ENCODE results near the gene ADK.
A peak's percentile ranks its signal among the peaks of the same experiment; 100 is the strongest.

Gene ADK

GRCh38 chr10:74227697-74228424, 76.8 kb downstream of the ADK start:
- Histone ChIP-seq H3K4me3 (ENCODE audit: insufficient read depth, low read depth, low read length, poor library complexity, severe bottlenecking) (no peak overlapping the region), H3K27ac (ENCODE audit: insufficient read depth, low read length, poor library complexity, severe bottlenecking) (peak overlapping the region; percentile 37), H3K9me3 (ENCODE audit: control insufficient read depth, low read length) (no peaks in the 10 kb centered on the region), H3K27me3 (replicated peaks; ENCODE audit: control insufficient read depth, insufficient read depth, low read length, poor library complexity, severe bottlenecking) (no peaks in the 10 kb centered on the region), H3K4me1 (ENCODE audit: control insufficient read depth, insufficient read depth, low read length, poor library complexity, severe bottlenecking) (peaks cover 4% of the 10 kb centered on the region), H3K36me3 (ENCODE audit: control insufficient read depth, insufficient read depth, low read length) (no peaks in the 10 kb centered on the region)
- DNase-seq: peak in 1 of 3 donors; percentile 3

GRCh38 chr10:74231375-74231774, 80.4 kb downstream of the ADK start:
- H3K27me3 ChIP-seq (replicated peaks; ENCODE audit: control insufficient read depth, insufficient read depth, low read length, poor library complexity, severe bottlenecking): no peaks in the 10 kb centered on the region
- no peak for DNase-seq
- H3K4me1 ChIP-seq (ENCODE audit: control insufficient read depth, insufficient read depth, low read length, poor library complexity, severe bottlenecking): peaks cover 4% of the 10 kb centered on the region
- no peak overlapping the region for H3K27ac ChIP-seq (ENCODE audit: insufficient read depth, low read length, poor library complexity, severe bottlenecking)
- no peak overlapping the region for H3K4me3 ChIP-seq (ENCODE audit: insufficient read depth, low read depth, low read length, poor library complexity, severe bottlenecking)
- H3K9me3 ChIP-seq (ENCODE audit: control insufficient read depth, low read length): no peaks in the 10 kb centered on the region
- no peaks in the 10 kb centered on the region for H3K36me3 ChIP-seq (ENCODE audit: control insufficient read depth, insufficient read depth, low read length)

- Histone ChIP-seq H3K36me3 (ENCODE audit: control insufficient read depth, insufficient read depth, low read length) (no peaks in the 10 kb centered on the region), H3K27me3 (replicated peaks; ENCODE audit: control insufficient read depth, insufficient read depth, low read length, poor library complexity, severe bottlenecking) (no peaks in the 10 kb centered on the region), H3K4me3 (ENCODE audit: insufficient read depth, low read depth, low read length, poor library complexity, severe bottlenecking) (no peak overlapping the region), H3K27ac (ENCODE audit: insufficient read depth, low read length, poor library complexity, severe bottlenecking) (no peak overlapping the region), H3K4me1 (ENCODE audit: control insufficient read depth, insufficient read depth, low read length, poor library complexity, severe bottlenecking) (peaks cover 4% of the 10 kb centered on the region), H3K9me3 (ENCODE audit: control insufficient read depth, low read length) (no peaks in the 10 kb centered on the region)
- DNase-seq: no peak
Measured at GRCh38 chr10:74233281-74233680, 82.3 kb downstream of the ADK start.

- H3K4me3 ChIP-seq (ENCODE audit: insufficient read depth, low read depth, low read length, poor library complexity, severe bottlenecking): no peak overlapping the region
- no peaks in the 10 kb centered on the region for H3K36me3 ChIP-seq (ENCODE audit: control insufficient read depth, insufficient read depth, low read length)
- H3K9me3 ChIP-seq (ENCODE audit: control insufficient read depth, low read length): no peaks in the 10 kb centered on the region
- H3K27ac ChIP-seq (ENCODE audit: insufficient read depth, low read length, poor library complexity, severe bottlenecking): no peak overlapping the region
- H3K27me3 ChIP-seq (replicated peaks; ENCODE audit: control insufficient read depth, insufficient read depth, low read length, poor library complexity, severe bottlenecking): no peaks in the 10 kb centered on the region
- H3K4me1 ChIP-seq (ENCODE audit: control insufficient read depth, insufficient read depth, low read length, poor library complexity, severe bottlenecking): no peaks in the 10 kb centered on the region
- no peak for DNase-seq
Measured at GRCh38 chr10:74234569-74234968, 83.5 kb downstream of the ADK start.

GRCh38 chr10:74238031-74238431, 87.0 kb downstream of the ADK start:
- no peaks in the 10 kb centered on the region for H3K9me3 ChIP-seq (ENCODE audit: control insufficient read depth, low read length)
- H3K27me3 ChIP-seq (replicated peaks; ENCODE audit: control insufficient read depth, insufficient read depth, low read length, poor library complexity, severe bottlenecking): no peaks in the 10 kb centered on the region
- H3K4me1 ChIP-seq (ENCODE audit: control insufficient read depth, insufficient read depth, low read length, poor library complexity, severe bottlenecking): no peaks in the 10 kb centered on the region
- DNase-seq: no peak
- H3K27ac ChIP-seq (ENCODE audit: insufficient read depth, low read length, poor library complexity, severe bottlenecking): no peak overlapping the region
- peaks cover 4% of the 10 kb centered on the region for H3K36me3 ChIP-seq (ENCODE audit: control insufficient read depth, insufficient read depth, low read length)
- H3K4me3 ChIP-seq (ENCODE audit: insufficient read depth, low read depth, low read length, poor library complexity, severe bottlenecking): no peak overlapping the region

GRCh38 chr10:74238516-74238915, 87.5 kb downstream of the ADK start:
- Histone ChIP-seq H3K27me3 (replicated peaks; ENCODE audit: control insufficient read depth, insufficient read depth, low read length, poor library complexity, severe bottlenecking) (no peaks in the 10 kb centered on the region), H3K27ac (ENCODE audit: insufficient read depth, low read length, poor library complexity, severe bottlenecking) (no peak overlapping the region), H3K36me3 (ENCODE audit: control insufficient read depth, insufficient read depth, low read length) (peaks cover 9% of the 10 kb centered on the region), H3K4me3 (ENCODE audit: insufficient read depth, low read depth, low read length, poor library complexity, severe bottlenecking) (no peak overlapping the region), H3K9me3 (ENCODE audit: control insufficient read depth, low read length) (no peaks in the 10 kb centered on the region), H3K4me1 (ENCODE audit: control insufficient read depth, insufficient read depth, low read length, poor library complexity, severe bottlenecking) (no peaks in the 10 kb centered on the region)
- DNase-seq: no peak

- no peaks in the 10 kb centered on the region for H3K4me1 ChIP-seq (ENCODE audit: control insufficient read depth, insufficient read depth, low read length, poor library complexity, severe bottlenecking)
- DNase-seq: no peak
- H3K27ac ChIP-seq (ENCODE audit: insufficient read depth, low read length, poor library complexity, severe bottlenecking): no peak overlapping the region
- H3K9me3 ChIP-seq (ENCODE audit: control insufficient read depth, low read length): no peaks in the 10 kb centered on the region
- H3K4me3 ChIP-seq (ENCODE audit: insufficient read depth, low read depth, low read length, poor library complexity, severe bottlenecking): no peak overlapping the region
- no peaks in the 10 kb centered on the region for H3K27me3 ChIP-seq (replicated peaks; ENCODE audit: control insufficient read depth, insufficient read depth, low read length, poor library complexity, severe bottlenecking)
- H3K36me3 ChIP-seq (ENCODE audit: control insufficient read depth, insufficient read depth, low read length): peaks cover 9% of the 10 kb centered on the region
Measured at GRCh38 chr10:74243067-74243466, 92.0 kb downstream of the ADK start.

- no peak overlapping the region for H3K4me3 ChIP-seq (ENCODE audit: insufficient read depth, low read depth, low read length, poor library complexity, severe bottlenecking)
Measured at GRCh38 chr10:74244097-74244685, 93.2 kb downstream of the ADK start.

GRCh38 chr10:74244807-74245206, 93.8 kb downstream of the ADK start:
- Histone ChIP-seq H3K27me3 (replicated peaks; ENCODE audit: control insufficient read depth, insufficient read depth, low read length, poor library complexity, severe bottlenecking) (no peaks in the 10 kb centered on the region), H3K27ac (ENCODE audit: insufficient read depth, low read length, poor library complexity, severe bottlenecking) (no peak overlapping the region), H3K4me1 (ENCODE audit: control insufficient read depth, insufficient read depth, low read length, poor library complexity, severe bottlenecking) (no peaks in the 10 kb centered on the region), H3K9me3 (ENCODE audit: control insufficient read depth, low read length) (no peaks in the 10 kb centered on the region), H3K4me3 (ENCODE audit: insufficient read depth, low read depth, low read length, poor library complexity, severe bottlenecking) (no peak overlapping the region), H3K36me3 (ENCODE audit: control insufficient read depth, insufficient read depth, low read length) (peaks cover 9% of the 10 kb centered on the region)
- DNase-seq: no peak

More at GRCh38 chr10:74244097-74244685, 93.2 kb downstream of the ADK start:
- no peaks in the 10 kb centered on the region for H3K27me3 ChIP-seq (replicated peaks; ENCODE audit: control insufficient read depth, insufficient read depth, low read length, poor library complexity, severe bottlenecking)
- no peak overlapping the region for H3K27ac ChIP-seq (ENCODE audit: insufficient read depth, low read length, poor library complexity, severe bottlenecking)
- peaks cover 9% of the 10 kb centered on the region for H3K36me3 ChIP-seq (ENCODE audit: control insufficient read depth, insufficient read depth, low read length)
- H3K4me1 ChIP-seq (ENCODE audit: control insufficient read depth, insufficient read depth, low read length, poor library complexity, severe bottlenecking): no peaks in the 10 kb centered on the region
- peak in 1 of 3 donors; percentile 9 for DNase-seq
- H3K9me3 ChIP-seq (ENCODE audit: control insufficient read depth, low read length): no peaks in the 10 kb centered on the region

- Histone ChIP-seq H3K27me3 (replicated peaks; ENCODE audit: control insufficient read depth, insufficient read depth, low read length, poor library complexity, severe bottlenecking) (no peaks in the 10 kb centered on the region), H3K4me1 (ENCODE audit: control insufficient read depth, insufficient read depth, low read length, poor library complexity, severe bottlenecking) (no peaks in the 10 kb centered on the region), H3K4me3 (ENCODE audit: insufficient read depth, low read depth, low read length, poor library complexity, severe bottlenecking) (no peak overlapping the region), H3K36me3 (ENCODE audit: control insufficient read depth, insufficient read depth, low read length) (peaks cover 9% of the 10 kb centered on the region), H3K9me3 (ENCODE audit: control insufficient read depth, low read length) (no peaks in the 10 kb centered on the region), H3K27ac (ENCODE audit: insufficient read depth, low read length, poor library complexity, severe bottlenecking) (no peak overlapping the region)
- DNase-seq: no peak
Measured at GRCh38 chr10:74246495-74246894, 95.5 kb downstream of the ADK start.

Measured in effector memory CD4-positive, alpha-beta T cell (primary cell).